MM.1S (cell line): Measurements from ENCODE around the gene CKLF.

Experiments
- DNase-seq: peaks from one replicate; pipeline ENCODE4 v3.0.0-alpha.2; 2015
- H2AFZ ChIP-seq: fragments of 300-600 bp; sonication (generic); 2 replicates; pipeline ENCODE4 v1.6.0; 2016; ENCODE audit warnings: antibody characterized with exemption, low read length
- H3F3A ChIP-seq: fragments of 300-600 bp; sonication (generic); 2 replicates; pipeline ENCODE4 v1.6.1; 2016; ENCODE audit warnings: mild to moderate bottlenecking, antibody characterized with exemption, low read length, moderate library complexity, mixed read lengths; ENCODE audit not compliant: insufficient read depth
- H3K27ac ChIP-seq: fragments of 300-600 bp; sonication (generic); 2 replicates; pipeline ENCODE4 v1.5.1; 2016; ENCODE audit warnings: mild to moderate bottlenecking, low read length
- H3K27me3 ChIP-seq: fragments of 300-600 bp; sonication (generic); replicated peaks from 2 replicates; pipeline ENCODE4 v1.6.0; 2016; ENCODE audit warnings: low read length; ENCODE audit not compliant: insufficient read depth
- H3K36me3 ChIP-seq: fragments of 300-600 bp; sonication (generic); replicated peaks from 2 replicates; pipeline ENCODE4 v1.6.1; 2016; ENCODE audit warnings: mild to moderate bottlenecking, low read length, mixed read lengths; ENCODE audit not compliant: insufficient read depth
- H3K4me1 ChIP-seq: fragments of 300-600 bp; sonication (generic); 2 replicates; pipeline ENCODE4 v1.6.1; 2016; ENCODE audit warnings: low read length, mixed read lengths
- H3K4me2 ChIP-seq: fragments of 300-600 bp; sonication (generic); 2 replicates; pipeline ENCODE4 v1.6.0; 2016; ENCODE audit warnings: low read depth, low read length
- H3K4me3 ChIP-seq: fragments of 300-600 bp; sonication (generic); 2 replicates; pipeline ENCODE4 v1.5.1; 2016; ENCODE audit warnings: low read length, mixed read lengths
- H3K79me2 ChIP-seq: fragments of 300-600 bp; sonication (generic); 2 replicates; pipeline ENCODE4 v1.6.1; 2016; ENCODE audit warnings: mixed run types, low read length, mixed read lengths
- H3K9ac ChIP-seq: fragments of 300-600 bp; sonication (generic); 2 replicates; pipeline ENCODE4 v1.6.1; 2016; ENCODE audit warnings: low read length, mixed read lengths
- H3K9me2 ChIP-seq: fragments of 300-600 bp; sonication (generic); replicated peaks from 2 replicates; pipeline ENCODE4 v1.6.1; 2016; ENCODE audit warnings: mild to moderate bottlenecking, low read length, mixed read lengths; ENCODE audit not compliant: insufficient read depth
- H3K9me3 ChIP-seq: fragments of 300-600 bp; sonication (generic); replicated peaks from 2 replicates; pipeline ENCODE4 v1.6.1; 2016; ENCODE audit warnings: mild to moderate bottlenecking, low read length, mixed read lengths; ENCODE audit not compliant: insufficient read depth
- H4K20me1 ChIP-seq: fragments of 300-600 bp; sonication (generic); 2 replicates; pipeline ENCODE4 v1.6.1; 2016; ENCODE audit warnings: mild to moderate bottlenecking, low read length, moderate library complexity, mixed read lengths; ENCODE audit not compliant: insufficient read depth
- CTCF ChIP-seq: fragments of 300-600 bp; sonication (generic); IDR thresholded peaks from 2 replicates; pipeline ENCODE4 v1.5.1; 2016; ENCODE audit warnings: antibody characterized with exemption, low read length, mixed read lengths
- EZH2 ChIP-seq: fragments of 300-600 bp; sonication (generic); optimal IDR thresholded peaks from 2 replicates; pipeline ENCODE3; 2017; ENCODE audit warnings: low read depth, mild to moderate bottlenecking, antibody characterized with exemption, low read length, mixed read lengths
- EZH2phosphoT487 ChIP-seq: fragments of 300-600 bp; sonication (generic); IDR thresholded peaks from 2 replicates; pipeline ENCODE4 v1.6.1; 2018; ENCODE audit warnings: antibody characterized with exemption, low read length

CKLF gene

GRCh38 chr16:66591018-66591417 lies 38.6 kb downstream of the CKLF start:
- H3K4me1 ChIP-seq = no peaks in the 10 kb centered on the region
- no peak overlapping the region for H3K9ac ChIP-seq
- no peaks in the 10 kb centered on the region for H3K9me3 ChIP-seq
- H3K27ac ChIP-seq = no peak overlapping the region
- no peaks in the 10 kb centered on the region for H3K9me2 ChIP-seq
- no peak for DNase-seq
- no peaks in the 10 kb centered on the region for H4K20me1 ChIP-seq
- H3K4me2 ChIP-seq = 0 out of 2 replicates have a peak overlapping the region, but pooled peaks have one; percentile 15
- no peak overlapping the region for H3K4me3 ChIP-seq
- no peaks in the 10 kb centered on the region for H3K79me2 ChIP-seq
- no peak for TF ChIP-seq EZH2phosphoT487
- no peak for TF ChIP-seq EZH2
- no peak for TF ChIP-seq CTCF
- H3K27me3 ChIP-seq = no peaks in the 10 kb centered on the region
- H3K36me3 ChIP-seq = no peaks in the 10 kb centered on the region
- no peak overlapping the region for H2AFZ ChIP-seq
- H3F3A ChIP-seq = no peaks in the 10 kb centered on the region; the same call in 1 of the 2 replicates

- Histone ChIP-seq H3K4me3 (no peak overlapping the region), H3K4me1 (no peaks in the 10 kb centered on the region), H3F3A (no peaks in the 10 kb centered on the region; the same call in 1 of the 2 replicates), H3K27ac (no peak overlapping the region), H3K4me2 (no peak overlapping the region), H3K36me3 (no peaks in the 10 kb centered on the region), H4K20me1 (no peaks in the 10 kb centered on the region), H3K79me2 (no peaks in the 10 kb centered on the region), H2AFZ (no peak overlapping the region), H3K9me3 (no peaks in the 10 kb centered on the region), H3K9ac (no peak overlapping the region), H3K27me3 (no peaks in the 10 kb centered on the region), H3K9me2 (no peaks in the 10 kb centered on the region)
- TF ChIP-seq EZH2 = no peak
- TF ChIP-seq CTCF = no peak
- TF ChIP-seq EZH2phosphoT487 = no peak
- no peak for DNase-seq
Measured at GRCh38 chr16:66592241-66592640, 39.9 kb downstream of the CKLF start.

GRCh38 chr16:66592814-66593213 lies 40.4 kb downstream of the CKLF start:
- DNase-seq = no peak
- Histone ChIP-seq H3K9me2 (no peaks in the 10 kb centered on the region), H3K27ac (no peak overlapping the region), H3K9ac (no peak overlapping the region), H3K27me3 (no peaks in the 10 kb centered on the region), H3K4me3 (no peak overlapping the region), H3K4me1 (no peaks in the 10 kb centered on the region), H2AFZ (no peak overlapping the region), H3F3A (no peaks in the 10 kb centered on the region; the same call in 1 of the 2 replicates), H4K20me1 (no peaks in the 10 kb centered on the region), H3K4me2 (no peak overlapping the region), H3K79me2 (no peaks in the 10 kb centered on the region), H3K36me3 (no peaks in the 10 kb centered on the region), H3K9me3 (no peaks in the 10 kb centered on the region)
- TF ChIP-seq EZH2 = no peak
- TF ChIP-seq EZH2phosphoT487 = no peak
- TF ChIP-seq CTCF = no peak
